ENCODE results near the gene MUC5B.

- no peak for TF ChIP-seq POLR2A (IDR thresholded peaks at IDR 0.05)
- TF ChIP-seq CTCF (IDR thresholded peaks at IDR 0.05): no peak
Measured at GRCh38 chr11:1283906-1284305, 61.0 kb downstream of the MUC5B start.

Data from heart left ventricle (tissue), 13 donors.